HG03457 (cell line): ENCODE data around the gene KRTAP2-3.
"Not testable (repeated sequence)": the region's sequence is repeated elsewhere in the genome, so short reads cannot be mapped to it uniquely, and the experiment has no call there.

Experiments
- ATAC-seq: cut with Tn5 transposase; IDR thresholded peaks from one replicate; pipeline ENCODE4 v1.9.1; 2021; ENCODE audit warnings: moderate number of reproducible peaks; ENCODE audit not compliant: unreplicated experiment

Gene KRTAP2-3, protein sequence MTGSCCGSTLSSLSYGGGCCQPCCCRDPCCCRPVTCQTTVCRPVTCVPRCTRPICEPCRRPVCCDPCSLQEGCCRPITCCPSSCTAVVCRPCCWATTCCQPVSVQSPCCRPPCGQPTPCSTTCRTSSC

DNA sequence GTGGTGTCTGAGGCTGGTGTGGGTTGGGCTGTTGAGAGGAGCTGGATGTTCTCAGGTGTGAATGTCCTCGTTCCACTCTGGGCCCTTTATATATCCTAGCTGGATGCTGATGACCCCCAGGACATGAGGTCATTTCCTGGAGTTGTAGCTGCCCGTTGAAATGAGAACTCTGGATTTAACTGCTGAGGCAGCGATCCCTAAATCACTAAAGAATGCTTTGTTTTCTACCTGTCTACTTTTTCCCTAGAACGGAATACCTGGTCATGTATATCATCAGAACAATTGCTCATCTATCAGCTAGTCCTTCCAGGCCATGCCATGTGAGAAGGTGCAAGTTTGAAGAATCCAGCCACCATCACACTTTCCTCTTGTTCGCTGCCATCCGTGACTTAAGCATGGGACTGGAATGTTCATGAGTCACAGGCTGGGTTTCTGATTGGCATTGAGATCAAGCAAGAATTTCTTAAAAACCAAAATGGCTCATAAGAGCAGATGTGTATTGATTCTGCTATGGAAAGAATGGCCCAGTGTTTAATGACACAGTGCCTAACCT is at the start of gene KRTAP2-3:
Gene KRTAP2-3 (minus strand): TSS at position 63 of the 553 bp plus-strand sequence. CDS start 64 bp downstream, outside the sequence.
- no peak for ATAC-seq

- not testable (repeated sequence) for ATAC-seq
Measured at GRCh38 chr17:41108728-41109386, 48.9 kb upstream of the KRTAP2-3 start.

- no peak for ATAC-seq
Measured at GRCh38 chr17:41107941-41108450, 48.1 kb upstream of the KRTAP2-3 start.

- not testable (repeated sequence) for ATAC-seq
Measured at GRCh38 chr17:41105347-41105746, 45.4 kb upstream of the KRTAP2-3 start, which contains the start of gene KRTAP4-9. Gene KRTAP4-9, plus strand, starts transcription at chr17:41105389. Its CDS starts 0 bp downstream, at chr17:41105389.

- not testable (repeated sequence) for ATAC-seq
Measured at GRCh38 chr17:41104386-41105038, 44.6 kb upstream of the KRTAP2-3 start.

GRCh38 chr17:41103896-41104295 is 44.0 kb upstream of the KRTAP2-3 start:
- no peak for ATAC-seq

GRCh38 chr17:41101586-41102259 is 41.8 kb upstream of the KRTAP2-3 start, which contains the start of gene KRTAP4-16:
Gene KRTAP4-16, minus strand, starts transcription at chr17:41102209. Its CDS starts 0 bp downstream, at chr17:41102209.
- ATAC-seq = no peak

- ATAC-seq = not testable (repeated sequence)
Measured at GRCh38 chr17:41099682-41100480, 40.0 kb upstream of the KRTAP2-3 start.

DNA sequence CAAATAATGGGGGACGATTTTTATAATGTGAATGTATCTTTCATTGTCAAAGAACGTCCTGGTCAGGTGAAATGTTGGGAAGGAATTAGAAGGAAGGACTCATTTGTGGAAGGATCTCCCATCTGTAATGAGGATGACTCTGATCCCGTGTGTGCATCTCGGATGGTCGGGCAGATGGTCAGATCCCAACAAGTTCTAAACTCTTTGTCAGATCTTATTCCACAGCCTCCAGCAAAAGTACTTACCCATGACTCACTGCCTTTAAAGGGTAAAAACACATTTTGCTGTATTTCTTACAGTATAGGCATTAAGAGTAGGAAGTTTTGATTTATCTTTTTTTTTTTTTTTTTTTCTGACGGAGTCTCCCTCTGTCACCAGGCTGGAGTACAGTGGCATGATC is 38.6 kb upstream of the KRTAP2-3 start:
- ATAC-seq = no peak

DNA sequence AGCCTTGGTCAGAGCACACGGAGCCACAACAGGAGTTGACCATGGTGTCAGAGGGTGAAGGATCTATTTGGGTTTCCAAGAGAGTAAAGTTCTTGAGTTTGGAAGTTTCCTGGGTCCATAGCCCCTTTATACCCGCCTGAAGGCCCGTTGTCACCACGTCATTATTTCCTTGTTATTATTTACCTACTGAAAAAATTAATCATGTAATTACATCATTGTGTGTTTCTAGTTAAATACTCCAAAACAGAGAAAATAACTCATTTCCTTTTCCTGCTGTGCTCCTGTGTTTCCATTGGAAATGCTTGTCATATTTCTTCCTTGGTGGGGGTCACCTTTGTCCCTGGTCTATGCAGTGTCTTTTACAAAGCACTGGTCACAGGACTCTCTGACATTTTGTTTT is 38.1 kb upstream of the KRTAP2-3 start, which contains the start of gene KRTAP4-8:
Gene KRTAP4-8 (minus strand): TSS at position 101 of the 400 bp plus-strand sequence. CDS start 58 bp downstream, at position 43.
- ATAC-seq = no peak

DNA sequence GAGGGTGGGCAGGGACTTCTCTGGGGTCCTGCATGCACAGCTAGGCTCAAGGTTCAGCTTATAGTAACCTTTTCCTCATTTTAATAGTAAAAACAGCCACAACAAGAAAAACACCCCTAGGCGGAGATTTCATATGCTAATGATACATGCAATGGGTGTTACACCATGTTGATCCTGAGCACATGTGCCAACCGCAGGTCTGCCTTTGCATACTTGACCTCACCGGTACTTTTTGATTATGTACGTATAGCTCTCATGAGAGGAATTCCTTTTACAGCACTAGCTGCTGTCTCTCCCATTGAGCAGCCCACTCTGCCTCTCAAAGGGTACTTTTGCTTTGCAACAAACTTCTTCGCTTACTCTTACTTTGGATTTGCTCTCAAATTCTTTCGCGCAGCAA is 36.1 kb upstream of the KRTAP2-3 start:
- no peak for ATAC-seq

- ATAC-seq = not testable (repeated sequence)
Measured at GRCh38 chr17:41088760-41089352, 28.9 kb upstream of the KRTAP2-3 start.

GRCh38 chr17:41084100-41084856 is 24.4 kb upstream of the KRTAP2-3 start, which contains the start of gene KRTAP4-7:
Gene KRTAP4-7, plus strand, starts transcription at chr17:41084150. Its CDS starts 57 bp downstream, at chr17:41084207.
- ATAC-seq = not testable (repeated sequence)

DNA sequence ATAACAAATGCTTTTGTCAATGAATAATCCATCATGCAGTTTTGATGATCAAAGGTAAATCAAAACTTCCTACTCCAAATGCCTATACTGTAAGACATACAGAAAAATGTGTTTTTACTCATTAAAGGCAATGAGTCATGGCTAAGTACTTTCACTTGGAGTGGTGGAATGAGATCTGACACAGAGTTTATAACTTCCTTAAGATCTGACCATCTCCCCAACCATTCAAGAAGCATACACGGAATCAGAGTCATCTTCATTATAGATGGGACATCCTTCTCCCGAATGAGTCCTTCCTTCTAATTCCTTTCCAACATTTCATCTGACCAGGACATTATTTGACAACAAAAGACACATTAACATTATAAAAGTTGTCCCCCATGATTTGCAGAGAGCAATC is 23.5 kb upstream of the KRTAP2-3 start:
- not testable (repeated sequence) for ATAC-seq

GRCh38 chr17:41082626-41083025 is 22.7 kb upstream of the KRTAP2-3 start:
- ATAC-seq = no peak

- ATAC-seq = no peak
Measured at GRCh38 chr17:41076788-41077187, 16.9 kb upstream of the KRTAP2-3 start.

- no peak for ATAC-seq
Measured at GRCh38 chr17:41073676-41074075, 13.8 kb upstream of the KRTAP2-3 start.

- ATAC-seq = no peak
Measured at GRCh38 chr17:41071606-41072360, 11.9 kb upstream of the KRTAP2-3 start.
